ENCODE results near the gene CHKB. TPM values are rescaled to one million over a fixed set of nuclear protein-coding genes. Genes with fewer than 3 reads are reported as not detected.

The CHKB gene
- total RNA-seq, 4 donors from 2014 or later, result 74.8 to 232 (median 86.1) TPM

DNA sequence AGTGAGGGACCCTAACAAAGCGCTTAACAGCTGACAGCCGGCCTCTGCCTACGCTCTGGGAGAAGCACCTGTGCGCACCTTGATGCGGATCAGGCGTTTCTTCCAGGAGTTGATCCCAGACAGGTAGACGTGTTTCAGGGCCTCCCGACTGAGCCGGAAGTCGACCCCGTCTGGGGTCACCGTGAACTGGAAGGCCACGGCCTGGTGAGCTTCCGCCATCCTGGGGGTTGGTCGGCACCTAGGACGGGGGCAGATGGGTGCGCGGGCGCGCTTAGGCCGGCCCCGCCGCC lies 5.0 kb downstream of the CHKB start:
- H3K4me3 ChIP-seq, result no peak overlapping the region
- H3K9me3 ChIP-seq, result no peaks in the 10 kb centered on the region
- TF ChIP-seq POLR2AphosphoS5 (IDR thresholded peaks at IDR 0.05) (no peak), EP300 (IDR thresholded peaks at IDR 0.05; ENCODE audit: low read depth) (no peak), CTCF (IDR thresholded peaks at IDR 0.05) (no peak), POLR2A (IDR thresholded peaks at IDR 0.05) (no peak)
- H3K36me3 ChIP-seq, result no peaks in the 10 kb centered on the region
- no peak overlapping the region for H3K27ac ChIP-seq
- no peak for DNase-seq
- in situ Hi-C loops (cut with MboI; ENCODE audit: low pct_ligation_motif_present in 1 of 4, low pct_unique_long_range_greater_than_20kb in 1 of 4, low sequenced_read_pairs in 3 of 4), result no loop called here
- no peaks in the 10 kb centered on the region for H3K27me3 ChIP-seq
- intact Hi-C loops (cut with DNase I; ENCODE audit: low total_unique reads), result no loop called here
- WGBS, 2 donors (ENCODE audit: low coverage in 1 of 2), result 60% methylated on average over 23 of the region's 23 CpGs; no CpG with 5 or more reads in 1 of the 2 donors
- H3K4me1 ChIP-seq, result peaks cover 11 to 24% (median 20%) of the 10 kb centered on the region in 4 donors

- no peaks in the 10 kb centered on the region for H3K27me3 ChIP-seq
- DNase-seq, result no peak
- in situ Hi-C loops (cut with MboI; ENCODE audit: low pct_ligation_motif_present in 1 of 4, low pct_unique_long_range_greater_than_20kb in 1 of 4, low sequenced_read_pairs in 3 of 4), result no loop called here
- H3K27ac ChIP-seq, result no peak overlapping the region
- no peak overlapping the region for H3K4me3 ChIP-seq
- H3K4me1 ChIP-seq, result peaks cover 10 to 23% (median 20%) of the 10 kb centered on the region in 4 donors
- intact Hi-C loops (cut with DNase I; ENCODE audit: low total_unique reads), result no loop called here
- no peaks in the 10 kb centered on the region for H3K36me3 ChIP-seq
- WGBS, 2 donors (ENCODE audit: low coverage in 1 of 2), result 80% methylated on average over 14 of the region's 18 CpGs; no CpG with 5 or more reads in 1 of the 2 donors
- no peaks in the 10 kb centered on the region for H3K9me3 ChIP-seq
- TF ChIP-seq POLR2AphosphoS5 (IDR thresholded peaks at IDR 0.05) (no peak), EP300 (IDR thresholded peaks at IDR 0.05; ENCODE audit: low read depth) (no peak), POLR2A (IDR thresholded peaks at IDR 0.05) (no peak), CTCF (IDR thresholded peaks at IDR 0.05) (no peak)
Observed at GRCh38 chr22:50576806-50577696, 5.6 kb downstream of the CHKB start.

GRCh38 chr22:50576070-50576469 lies 6.6 kb downstream of the CHKB start:
- Histone ChIP-seq H3K4me1 (peaks cover under 1 to 14% (median 11%) of the 10 kb centered on the region in 4 donors), H3K9me3 (no peaks in the 10 kb centered on the region), H3K27ac (no peak overlapping the region), H3K4me3 (no peak overlapping the region), H3K27me3 (no peaks in the 10 kb centered on the region), H3K36me3 (no peaks in the 10 kb centered on the region)
- DNase-seq, result no peak
- TF ChIP-seq CTCF (IDR thresholded peaks at IDR 0.05) (peak in 3 of 5 experiments; percentile 16 to 47 (median 18)), POLR2A (IDR thresholded peaks at IDR 0.05) (no peak)
- 40 to 68% methylated on average over 3 to 5 of the region's 5 CpGs for WGBS, 2 donors (ENCODE audit: low coverage in 1 of 2)
- in situ Hi-C loops (cut with MboI; ENCODE audit: low pct_ligation_motif_present in 1 of 4, low pct_unique_long_range_greater_than_20kb in 1 of 4, low sequenced_read_pairs in 3 of 4), result no loop called here
- intact Hi-C loops (cut with DNase I; ENCODE audit: low total_unique reads), result no loop called here

- no peak for TF ChIP-seq EP300 (IDR thresholded peaks at IDR 0.05; ENCODE audit: low read depth)
- H3K4me1 ChIP-seq, result peaks cover 0 to 12% (median 10%) of the 10 kb centered on the region in 4 donors
- H3K27ac ChIP-seq, result no peak overlapping the region
- in situ Hi-C loops (cut with MboI; ENCODE audit: low pct_ligation_motif_present in 1 of 4, low pct_unique_long_range_greater_than_20kb in 1 of 4, low sequenced_read_pairs in 3 of 4), result no loop called here
- 64 to 91% methylated on average over 2 to 8 of the region's 8 CpGs for WGBS, 2 donors (ENCODE audit: low coverage in 1 of 2)
- no peaks in the 10 kb centered on the region for H3K27me3 ChIP-seq
- DNase-seq, result no peak
- H3K4me3 ChIP-seq, result no peak overlapping the region
- intact Hi-C loops (cut with DNase I; ENCODE audit: low total_unique reads), result no loop called here
- H3K36me3 ChIP-seq, result no peaks in the 10 kb centered on the region
- H3K9me3 ChIP-seq, result no peaks in the 10 kb centered on the region
Observed at GRCh38 chr22:50575426-50575941, 7.2 kb downstream of the CHKB start.

Measured in transverse colon (tissue), 4 donors.